ENCODE data around the gene PRKN.

DNA sequence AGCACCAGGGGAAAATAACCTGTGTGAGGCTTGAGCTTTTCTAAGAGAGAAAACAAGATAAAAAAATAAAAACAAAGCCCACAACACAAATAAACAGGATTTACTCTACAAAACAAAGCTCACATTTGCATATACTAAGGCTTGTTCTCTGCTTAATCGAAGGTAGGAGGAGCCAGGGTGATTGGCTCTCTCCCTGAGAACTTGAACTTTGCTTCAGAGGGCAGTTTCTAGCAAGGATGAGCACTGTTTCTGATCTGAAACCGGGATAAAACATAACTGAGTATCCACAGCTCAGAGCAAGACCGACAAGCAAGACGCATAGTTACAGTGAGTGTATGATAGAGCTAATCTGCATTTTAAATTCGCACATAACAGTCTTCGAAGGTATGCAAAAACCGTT, 200.6 kb downstream of the PRKN start:
- no peak for TF ChIP-seq EZH2phosphoT487 (IDR thresholded peaks at IDR 0.05; ENCODE audit: low read depth)
- TF ChIP-seq, protein P1, sequence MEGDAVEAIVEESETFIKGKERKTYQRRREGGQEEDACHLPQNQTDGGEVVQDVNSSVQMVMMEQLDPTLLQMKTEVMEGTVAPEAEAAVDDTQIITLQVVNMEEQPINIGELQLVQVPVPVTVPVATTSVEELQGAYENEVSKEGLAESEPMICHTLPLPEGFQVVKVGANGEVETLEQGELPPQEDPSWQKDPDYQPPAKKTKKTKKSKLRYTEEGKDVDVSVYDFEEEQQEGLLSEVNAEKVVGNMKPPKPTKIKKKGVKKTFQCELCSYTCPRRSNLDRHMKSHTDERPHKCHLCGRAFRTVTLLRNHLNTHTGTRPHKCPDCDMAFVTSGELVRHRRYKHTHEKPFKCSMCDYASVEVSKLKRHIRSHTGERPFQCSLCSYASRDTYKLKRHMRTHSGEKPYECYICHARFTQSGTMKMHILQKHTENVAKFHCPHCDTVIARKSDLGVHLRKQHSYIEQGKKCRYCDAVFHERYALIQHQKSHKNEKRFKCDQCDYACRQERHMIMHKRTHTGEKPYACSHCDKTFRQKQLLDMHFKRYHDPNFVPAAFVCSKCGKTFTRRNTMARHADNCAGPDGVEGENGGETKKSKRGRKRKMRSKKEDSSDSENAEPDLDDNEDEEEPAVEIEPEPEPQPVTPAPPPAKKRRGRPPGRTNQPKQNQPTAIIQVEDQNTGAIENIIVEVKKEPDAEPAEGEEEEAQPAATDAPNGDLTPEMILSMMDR (IDR thresholded peaks at IDR 0.05; ENCODE audit: low read depth, low read length), result no peak

Data from OCI-LY3 (cell line).